Activated CD4-positive, alpha-beta T cell treated with anti-CD3 and anti-CD28 coated beads for 48 hours (primary cell): Measurements from ENCODE around the gene ANKDD1A.
A peak's percentile ranks its signal among the peaks of the same experiment; 100 is the strongest.

Experiments used
- DNase-seq: peaks from one replicate; pipeline ENCODE4 v3.0.0-alpha.2; 2020

Gene ANKDD1A

DNA sequence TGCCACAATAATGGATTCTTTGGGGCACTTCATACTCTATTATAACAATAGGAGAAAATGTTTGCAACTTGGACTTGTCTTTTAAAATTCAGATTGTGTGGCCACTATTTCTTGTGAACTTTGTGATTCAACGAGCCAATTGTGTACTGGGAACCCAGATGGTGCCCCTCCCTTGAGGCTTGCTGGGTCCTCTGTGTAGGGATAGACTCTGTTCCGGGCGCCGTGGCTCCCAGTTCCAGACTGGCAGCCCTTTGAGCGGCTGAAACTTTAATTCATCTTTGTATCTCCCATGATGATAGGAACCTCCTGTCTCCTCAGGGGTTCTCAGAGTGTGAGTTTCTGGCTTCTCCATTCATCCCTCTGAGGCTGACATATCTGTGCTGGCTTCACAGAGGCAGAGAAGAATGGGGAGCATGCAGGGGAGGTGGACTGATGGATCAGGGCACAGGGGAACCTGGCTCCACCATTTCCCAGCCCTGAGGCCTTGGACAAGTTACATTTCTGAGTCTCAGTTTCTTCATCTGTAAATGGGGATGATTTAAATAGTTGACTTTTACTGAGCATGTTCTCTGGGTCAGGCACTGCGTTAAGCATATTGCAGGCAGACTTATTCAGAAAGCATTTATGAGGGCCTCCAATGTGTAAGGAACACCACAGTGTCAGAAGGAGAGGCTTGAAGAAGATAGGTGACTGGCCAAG is 15.2 kb upstream of the ANKDD1A start:
- no peak for DNase-seq

DNA sequence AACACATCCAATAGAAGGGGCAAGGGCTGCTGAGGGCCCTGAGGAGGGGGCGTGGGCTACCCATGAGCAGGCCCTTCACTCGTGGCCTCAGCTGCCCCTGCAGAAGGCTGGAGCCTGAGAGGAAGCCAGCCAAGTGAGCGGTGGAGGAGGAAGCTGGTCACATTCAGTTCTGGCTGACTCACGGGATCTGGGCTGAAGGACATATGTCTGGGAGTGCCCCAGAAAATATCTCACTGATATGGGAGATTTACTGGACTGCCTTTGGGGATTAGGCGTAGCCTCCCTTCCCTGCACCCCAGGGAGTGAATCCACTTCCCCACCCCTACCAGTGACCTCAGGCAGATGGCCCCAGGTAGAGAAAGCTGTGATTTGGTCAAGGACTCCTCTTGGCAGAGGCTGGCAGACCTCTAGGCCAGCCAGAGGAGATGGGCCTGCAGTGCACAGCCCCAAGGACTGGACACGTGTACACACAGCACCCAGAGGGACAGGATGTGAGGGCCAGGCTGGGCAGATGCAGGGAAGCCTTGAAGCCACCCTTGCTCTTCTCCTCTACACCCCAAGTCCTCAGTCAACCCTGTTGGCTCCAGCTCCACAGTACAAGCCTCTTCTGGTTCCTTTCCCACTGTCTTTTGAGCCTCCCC is 14.2 kb upstream of the ANKDD1A start:
- DNase-seq = no peak

DNA sequence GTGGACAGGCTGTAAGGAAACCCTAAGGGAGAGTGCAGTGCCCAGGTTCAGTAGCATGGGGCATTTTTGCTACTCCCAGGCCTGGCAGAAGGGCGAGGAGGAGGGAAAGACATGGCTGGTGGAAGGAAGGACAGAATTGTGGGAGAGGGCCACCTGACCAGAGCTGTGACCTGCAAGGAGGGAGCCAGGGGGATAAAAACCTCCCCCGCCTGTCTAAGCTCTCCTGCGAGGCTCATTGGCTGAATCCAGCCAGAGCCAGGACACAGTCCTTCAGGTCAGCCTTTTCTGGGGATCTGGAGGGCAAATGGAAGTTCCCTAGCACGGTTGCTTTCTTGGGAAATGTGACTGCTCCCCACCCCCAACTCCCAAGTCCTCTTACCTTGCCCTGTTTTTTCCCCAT is 13.3 kb upstream of the ANKDD1A start:
- DNase-seq = no peak

DNA sequence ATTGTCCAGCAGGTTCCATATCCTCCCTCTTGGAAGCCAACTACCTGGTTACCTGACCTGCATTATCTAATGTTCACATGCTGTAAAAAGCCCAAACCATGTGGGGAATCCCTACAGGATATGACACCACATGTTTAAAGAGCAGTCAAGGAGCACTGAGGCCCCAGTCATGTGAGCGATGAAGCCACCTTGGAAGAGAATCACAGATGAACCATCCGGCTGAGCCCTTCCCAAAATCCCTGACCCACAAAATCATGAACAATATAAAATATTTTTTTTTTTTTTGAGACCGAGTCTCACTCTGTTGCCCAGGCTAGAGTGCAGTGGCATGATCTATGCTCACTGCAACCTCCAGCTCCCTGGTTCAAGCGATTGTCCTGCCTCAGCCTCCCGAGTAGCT is 10.6 kb upstream of the ANKDD1A start:
- no peak for DNase-seq

DNA sequence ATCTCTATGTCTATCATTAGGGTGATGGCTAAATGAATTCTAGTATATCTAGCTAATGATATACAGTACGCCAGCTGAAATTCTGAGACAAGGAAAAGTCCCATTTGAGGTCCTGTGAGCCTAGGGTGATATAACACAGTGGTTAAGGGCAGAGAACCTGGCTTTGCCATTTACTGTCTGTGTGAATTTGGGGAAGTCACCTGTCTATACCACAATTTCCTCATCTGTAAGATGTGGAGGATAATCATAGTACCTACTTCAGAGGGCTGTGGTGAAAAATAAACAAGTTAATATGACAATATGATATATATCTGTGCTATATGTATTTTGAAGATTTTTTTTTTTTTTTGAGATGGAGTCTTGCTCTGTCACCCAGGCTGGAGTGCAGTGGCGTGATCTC is 9.8 kb upstream of the ANKDD1A start:
- DNase-seq = no peak

DNA sequence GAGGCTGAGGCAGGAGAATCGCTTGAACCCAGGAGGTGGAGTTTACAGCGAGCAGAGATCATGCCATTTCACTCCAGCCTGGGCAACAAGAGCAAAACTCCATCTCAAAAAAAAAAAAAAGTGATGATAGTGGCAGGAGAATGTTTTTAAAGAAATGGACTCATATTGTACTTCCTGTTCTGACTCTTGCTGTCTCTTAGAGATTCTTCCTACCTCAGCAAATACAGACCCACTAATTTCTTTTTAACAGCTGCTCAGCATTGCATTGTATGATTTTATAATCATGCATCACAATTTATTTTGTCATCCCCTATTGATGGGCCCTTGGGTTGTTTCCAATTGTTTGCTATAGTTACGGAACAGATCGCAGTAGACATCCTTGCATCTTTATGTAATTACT is 8.8 kb upstream of the ANKDD1A start:
- DNase-seq = no peak

DNA sequence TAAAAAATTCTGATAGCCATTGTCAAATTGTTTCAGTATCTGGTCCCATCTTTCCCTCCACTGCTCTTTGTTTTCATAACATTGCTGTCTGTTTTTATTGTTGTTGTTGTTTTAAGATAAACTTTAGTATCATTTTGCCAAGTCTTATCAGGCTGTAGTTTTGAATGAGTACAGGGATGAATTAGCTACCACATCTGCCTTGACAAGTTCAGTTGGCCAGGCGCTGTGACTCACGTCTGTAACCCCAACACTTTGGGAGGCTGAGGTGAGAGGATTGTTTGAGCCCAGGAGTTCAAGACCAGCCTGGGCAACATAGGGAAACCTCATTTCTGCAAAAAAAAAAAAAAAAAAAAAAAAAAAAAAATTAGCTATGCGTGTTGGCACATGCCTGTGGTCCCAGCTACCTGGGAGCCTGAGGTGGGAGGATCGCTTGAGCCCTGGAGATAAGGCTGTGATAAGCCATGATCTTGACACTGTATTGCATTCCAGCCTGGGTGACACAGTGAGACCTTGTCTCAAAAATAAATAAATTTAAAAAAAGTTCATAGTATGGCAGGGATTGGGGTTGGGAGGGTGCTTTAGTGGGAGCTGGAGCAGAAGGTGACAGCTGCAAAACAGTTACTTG is 8.3 kb upstream of the ANKDD1A start:
- DNase-seq = no peak

DNA sequence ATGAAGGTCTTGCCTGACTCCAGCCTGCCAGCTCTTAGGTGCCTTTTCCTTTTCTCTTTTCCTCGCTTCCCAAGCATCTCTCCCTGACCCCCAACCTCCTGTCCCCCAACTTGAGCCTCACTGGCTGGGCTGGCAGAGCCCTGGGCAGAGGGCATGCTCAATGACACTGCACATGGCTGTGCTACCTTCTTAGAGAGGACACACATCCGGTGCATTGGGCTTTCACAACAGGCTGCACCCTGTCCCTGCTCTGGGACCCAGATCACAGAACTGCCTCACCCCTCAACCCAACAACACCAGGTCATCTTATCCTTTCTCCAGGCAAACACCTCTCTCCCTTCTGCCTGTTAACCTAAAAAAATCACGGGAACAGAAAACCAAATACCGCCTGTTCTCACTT is 7.5 kb upstream of the ANKDD1A start:
- no peak for DNase-seq

DNA sequence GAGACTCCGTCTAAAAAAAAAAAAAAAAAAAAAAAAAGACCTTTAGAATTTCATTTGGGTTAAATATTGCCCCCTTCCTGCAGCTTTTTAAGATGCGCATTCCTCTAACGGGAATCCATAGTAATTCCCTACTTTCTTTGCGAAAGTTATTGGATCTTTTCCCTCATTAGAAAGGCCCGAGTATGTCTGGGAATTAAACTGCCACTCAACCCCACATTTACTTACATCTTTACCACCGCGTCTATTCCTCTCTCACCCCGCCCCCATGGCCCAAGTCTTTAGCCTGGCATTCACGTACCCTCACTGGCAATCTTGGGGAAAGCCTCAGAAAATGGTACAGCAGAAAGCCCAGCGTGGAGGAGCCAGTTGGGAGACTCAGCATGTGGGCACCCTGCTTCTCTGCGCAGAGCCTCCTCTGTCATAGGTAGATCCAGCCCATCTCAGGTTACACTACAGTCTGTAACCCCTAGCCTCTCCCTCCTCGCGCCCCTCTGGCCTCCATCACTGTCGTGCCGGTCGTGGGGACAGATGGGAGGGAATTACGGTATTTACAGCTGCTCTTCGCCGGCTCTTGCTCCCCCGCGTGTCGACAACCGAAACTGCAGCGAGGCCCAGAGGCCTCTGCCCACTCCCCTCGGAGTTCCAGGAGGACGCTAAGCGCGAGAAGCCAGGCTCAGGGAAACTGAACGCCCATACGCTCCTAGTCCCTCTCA is 6.4 kb upstream of the ANKDD1A start:
- DNase-seq = peak; percentile 87

DNA sequence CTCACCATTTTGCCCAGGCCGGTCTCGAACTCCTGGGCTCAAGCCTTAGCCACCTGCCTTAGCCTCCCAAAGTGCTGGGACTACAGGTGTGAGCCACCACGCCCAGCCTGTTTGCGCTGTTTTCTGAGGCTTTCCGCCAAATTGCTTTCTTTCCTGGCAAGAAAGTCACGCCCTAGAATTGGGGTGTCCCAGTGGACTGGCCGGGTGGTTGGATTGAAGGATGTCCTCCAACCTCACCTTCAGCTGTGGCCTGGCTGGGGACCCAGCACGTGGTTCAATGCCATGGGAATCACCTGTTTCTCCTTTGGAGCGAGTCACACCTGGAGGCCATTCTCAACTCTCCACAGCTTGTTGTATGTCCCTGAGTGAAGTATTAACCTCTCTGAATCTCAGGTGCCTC is 5.8 kb upstream of the ANKDD1A start:
- no peak for DNase-seq

DNA sequence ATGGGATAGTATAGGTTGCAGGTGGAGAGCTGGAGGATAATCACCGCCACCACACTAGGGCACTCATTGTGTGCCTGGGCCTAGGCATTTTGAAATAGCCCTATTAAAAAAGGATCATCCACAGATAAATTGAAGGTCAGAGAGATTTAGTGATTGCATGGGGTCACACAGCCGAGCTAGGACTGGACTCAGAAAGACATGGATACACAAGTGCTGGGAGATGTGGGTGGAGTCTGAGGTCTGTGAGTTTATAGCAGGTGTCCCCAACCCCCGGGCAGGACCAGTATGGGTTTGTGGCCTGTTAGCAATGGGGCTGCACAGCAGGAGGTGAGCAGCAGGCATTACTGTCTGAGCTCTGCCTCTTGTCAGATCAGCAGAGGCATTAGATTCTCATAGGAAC is 5.3 kb upstream of the ANKDD1A start:
- DNase-seq = no peak

DNA sequence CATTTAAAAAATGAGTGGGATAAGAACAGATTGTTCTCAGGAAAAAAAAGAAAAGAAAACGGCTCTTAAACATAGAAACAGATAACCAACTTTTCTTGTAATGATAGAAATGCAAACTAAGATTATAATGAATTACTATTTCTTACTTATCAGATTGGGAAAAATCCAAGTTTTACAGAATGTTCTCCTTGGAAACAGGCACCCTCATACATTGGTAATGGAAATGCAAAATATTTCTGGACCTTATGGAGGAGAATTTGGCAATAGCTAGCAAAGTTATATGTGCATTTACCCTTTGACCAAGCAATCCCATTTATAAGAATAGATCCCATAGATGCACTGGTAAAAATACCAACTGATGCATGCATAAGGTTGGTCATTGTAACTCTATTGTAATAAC is 3.7 kb upstream of the ANKDD1A start:
- DNase-seq = no peak

DNA sequence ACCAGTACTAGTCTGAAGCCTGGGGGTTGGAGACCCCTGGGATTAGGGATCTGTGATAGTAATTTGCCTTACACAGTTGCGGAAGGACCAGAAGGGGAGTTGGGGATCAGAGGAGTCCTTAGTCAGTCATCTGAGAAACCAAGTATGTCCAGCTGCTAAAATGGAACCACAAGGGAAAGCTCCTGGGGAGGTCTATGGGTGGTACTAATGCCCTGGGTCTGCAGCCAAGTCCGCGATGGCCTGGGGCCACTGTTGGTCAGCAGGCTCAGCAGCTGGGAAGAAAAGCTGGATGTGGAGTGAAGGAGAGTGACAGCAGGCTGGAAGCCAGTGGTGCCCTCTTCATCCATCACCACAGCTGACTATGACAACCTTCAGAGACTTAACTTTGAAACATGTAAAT is 2.2 kb upstream of the ANKDD1A start:
- DNase-seq = no peak

DNA sequence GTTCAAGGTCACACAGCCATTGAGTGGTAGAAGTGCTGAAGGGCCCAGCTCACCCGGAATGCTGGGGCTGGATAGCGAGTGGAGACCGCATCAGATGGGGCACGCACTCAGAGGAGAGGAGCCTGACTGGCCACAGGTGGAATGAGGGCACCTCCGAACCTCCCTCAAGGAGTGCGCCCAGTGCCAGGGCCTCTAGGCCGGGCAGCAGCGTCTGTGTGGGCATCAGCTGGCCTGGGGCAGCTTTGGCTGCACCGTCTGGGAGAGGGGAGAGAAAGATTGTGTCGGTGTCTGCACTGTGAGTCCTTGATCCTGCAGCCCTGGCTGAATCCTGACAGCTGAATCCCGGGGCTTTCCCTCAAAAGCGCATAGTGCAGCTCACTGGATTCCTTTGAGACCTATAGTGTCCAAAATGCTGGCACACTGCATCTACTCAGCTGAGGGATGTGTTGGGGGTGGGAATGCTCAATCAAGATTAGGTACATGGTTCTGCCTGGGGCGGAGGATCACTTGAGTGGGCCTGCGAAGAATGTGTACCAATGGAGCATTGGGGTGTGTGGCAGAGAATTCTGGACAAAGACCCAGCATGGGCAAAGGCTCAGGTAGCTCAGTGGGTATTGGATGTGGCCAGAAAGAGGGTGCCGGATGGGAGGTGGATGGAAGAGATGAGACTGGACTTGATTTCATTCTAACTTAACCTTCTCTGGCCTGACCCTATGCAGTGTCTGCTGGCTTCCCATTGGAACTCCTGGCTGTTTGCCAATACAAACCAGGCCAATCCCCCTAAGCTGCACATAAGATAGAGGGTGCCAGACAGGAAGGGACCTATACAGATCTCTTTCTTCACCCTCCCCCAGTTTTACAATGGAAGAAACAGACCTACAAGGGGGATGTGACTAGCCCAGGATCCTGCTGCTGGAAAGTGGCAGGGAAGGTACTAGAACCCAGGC is 950 bp downstream of the ANKDD1A start:
- no peak for DNase-seq

DNA sequence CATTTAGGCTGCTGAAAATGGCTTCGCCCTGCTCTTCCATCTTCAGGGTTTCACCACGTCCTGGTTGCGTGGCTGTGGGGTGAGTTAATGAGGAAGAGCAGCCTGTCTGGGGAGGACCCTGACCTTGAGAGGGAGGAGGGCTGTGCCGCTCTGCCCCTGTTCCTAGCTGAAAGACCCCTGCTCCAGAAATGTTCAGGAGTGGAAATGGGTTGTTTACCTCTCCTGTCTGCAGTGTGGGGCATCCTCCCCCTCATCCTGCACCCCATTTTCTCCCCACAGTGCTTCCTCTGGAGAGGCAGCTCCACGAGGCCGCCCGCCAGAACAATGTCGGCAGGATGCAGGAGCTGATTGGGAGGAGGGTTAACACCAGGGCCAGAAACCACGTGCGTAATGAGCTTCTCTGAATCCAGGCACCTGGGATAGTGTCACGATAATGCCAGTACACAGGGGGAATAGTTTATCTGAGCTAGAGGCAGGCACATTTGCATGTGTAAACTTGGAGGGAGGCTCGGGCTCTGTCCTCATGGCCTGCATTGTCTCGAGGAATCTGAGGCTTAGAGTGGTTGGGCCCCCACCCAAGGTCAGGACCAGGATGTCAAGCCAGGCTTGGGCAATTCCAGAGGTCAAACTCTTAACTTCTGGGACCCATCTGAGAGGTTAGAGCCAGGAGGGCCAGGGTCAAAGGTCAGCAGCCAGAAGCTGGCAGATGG is 4.0 kb downstream of the ANKDD1A start:
- no peak for DNase-seq

DNA sequence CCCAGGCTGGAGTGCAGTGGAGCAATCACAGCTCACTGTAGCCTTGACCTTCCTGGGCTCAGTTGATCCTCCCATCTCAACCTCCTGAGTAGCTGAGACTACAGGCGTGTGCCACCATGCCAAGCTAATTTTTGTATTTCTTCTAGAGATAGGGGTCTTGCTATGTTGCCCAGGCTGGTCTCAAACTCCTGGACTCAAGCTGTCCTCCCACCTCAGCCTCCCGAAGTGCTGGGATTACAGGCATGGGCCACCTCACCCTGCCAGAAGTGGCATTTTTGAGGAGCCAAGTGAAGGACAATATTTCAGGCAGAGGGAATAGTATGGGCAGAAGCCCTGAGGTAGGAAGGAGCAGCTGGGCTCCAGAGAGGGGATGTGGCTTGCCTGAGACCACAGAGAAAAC is 4.7 kb downstream of the ANKDD1A start:
- no peak for DNase-seq

DNA sequence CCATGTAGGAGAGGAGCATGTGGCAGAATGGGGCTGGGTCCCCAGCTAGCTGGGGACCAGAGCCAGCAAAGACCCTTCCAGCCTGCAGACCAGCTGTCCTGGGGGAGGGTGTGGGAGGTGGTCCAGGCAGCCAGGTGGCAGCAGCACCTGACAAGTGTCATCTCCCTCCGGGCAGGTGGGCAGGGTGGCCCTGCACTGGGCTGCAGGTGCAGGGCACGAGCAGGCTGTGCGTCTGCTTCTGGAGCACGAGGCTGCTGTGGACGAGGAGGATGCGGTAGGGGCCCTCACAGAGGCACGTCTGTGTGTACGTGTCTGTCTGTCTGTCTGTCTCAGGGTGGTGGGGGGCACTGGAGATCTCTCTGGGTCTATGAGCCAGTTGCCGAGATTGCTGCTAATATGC is 5.5 kb downstream of the ANKDD1A start:
- no peak for DNase-seq

DNA sequence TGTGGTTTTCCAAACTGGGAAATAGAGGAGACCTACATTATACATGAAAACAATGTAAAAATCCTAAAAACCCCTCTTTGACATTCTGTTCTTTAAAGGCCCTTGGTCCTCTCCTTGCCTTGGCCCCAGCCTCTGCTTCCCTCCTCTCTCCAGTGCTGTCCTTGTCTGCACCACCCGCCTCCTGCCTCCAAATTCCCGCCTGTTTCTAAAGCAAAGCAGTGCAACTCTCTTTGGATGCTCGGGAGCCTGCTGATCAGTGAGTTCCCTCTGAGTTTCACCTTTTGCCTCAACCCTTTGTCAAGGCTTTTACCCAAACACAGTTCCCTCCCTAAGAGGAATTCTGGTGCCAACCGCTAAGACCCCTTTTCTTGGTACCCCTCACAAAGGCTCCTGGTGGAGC is 8.0 kb downstream of the ANKDD1A start:
- no peak for DNase-seq

DNA sequence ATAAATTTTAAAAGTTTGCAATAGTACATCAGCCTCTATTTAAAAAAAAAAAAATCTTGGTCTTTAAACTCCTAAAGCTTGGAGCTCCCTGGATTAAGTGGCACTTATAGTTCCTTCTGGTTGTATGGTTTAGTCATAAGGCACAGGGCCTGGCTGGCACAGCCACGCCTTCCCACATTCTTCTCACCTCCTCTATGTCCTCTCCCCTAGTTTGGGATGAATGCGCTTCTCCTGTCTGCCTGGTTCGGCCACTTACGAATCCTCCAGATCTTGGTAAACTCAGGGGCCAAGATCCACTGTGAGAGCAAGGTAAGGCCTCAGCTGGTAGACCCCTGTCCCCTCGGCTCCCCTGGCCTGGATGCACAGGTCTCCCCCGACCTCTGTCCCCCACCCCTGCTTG is 10.0 kb downstream of the ANKDD1A start:
- DNase-seq = no peak

DNA sequence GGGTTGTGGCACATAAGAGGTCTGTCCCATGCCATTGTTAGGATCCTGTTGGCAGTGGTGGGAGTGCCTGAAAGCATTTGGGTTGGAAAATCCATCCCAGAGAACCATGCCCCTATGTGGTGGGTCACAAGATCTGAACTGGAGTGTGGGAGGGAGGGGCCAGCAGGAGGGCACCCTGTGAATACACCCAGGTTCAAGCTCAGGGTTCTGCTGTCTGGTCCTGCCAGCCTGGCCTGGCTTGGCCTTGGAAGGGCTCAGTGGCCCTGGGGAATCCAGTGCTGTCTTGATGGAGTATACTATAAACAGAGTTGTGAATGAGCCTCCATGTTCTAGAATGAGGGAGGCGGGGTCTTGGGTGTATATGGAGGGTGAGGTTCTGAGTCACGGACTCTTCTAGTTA is 11.8 kb downstream of the ANKDD1A start:
- DNase-seq = no peak

DNA sequence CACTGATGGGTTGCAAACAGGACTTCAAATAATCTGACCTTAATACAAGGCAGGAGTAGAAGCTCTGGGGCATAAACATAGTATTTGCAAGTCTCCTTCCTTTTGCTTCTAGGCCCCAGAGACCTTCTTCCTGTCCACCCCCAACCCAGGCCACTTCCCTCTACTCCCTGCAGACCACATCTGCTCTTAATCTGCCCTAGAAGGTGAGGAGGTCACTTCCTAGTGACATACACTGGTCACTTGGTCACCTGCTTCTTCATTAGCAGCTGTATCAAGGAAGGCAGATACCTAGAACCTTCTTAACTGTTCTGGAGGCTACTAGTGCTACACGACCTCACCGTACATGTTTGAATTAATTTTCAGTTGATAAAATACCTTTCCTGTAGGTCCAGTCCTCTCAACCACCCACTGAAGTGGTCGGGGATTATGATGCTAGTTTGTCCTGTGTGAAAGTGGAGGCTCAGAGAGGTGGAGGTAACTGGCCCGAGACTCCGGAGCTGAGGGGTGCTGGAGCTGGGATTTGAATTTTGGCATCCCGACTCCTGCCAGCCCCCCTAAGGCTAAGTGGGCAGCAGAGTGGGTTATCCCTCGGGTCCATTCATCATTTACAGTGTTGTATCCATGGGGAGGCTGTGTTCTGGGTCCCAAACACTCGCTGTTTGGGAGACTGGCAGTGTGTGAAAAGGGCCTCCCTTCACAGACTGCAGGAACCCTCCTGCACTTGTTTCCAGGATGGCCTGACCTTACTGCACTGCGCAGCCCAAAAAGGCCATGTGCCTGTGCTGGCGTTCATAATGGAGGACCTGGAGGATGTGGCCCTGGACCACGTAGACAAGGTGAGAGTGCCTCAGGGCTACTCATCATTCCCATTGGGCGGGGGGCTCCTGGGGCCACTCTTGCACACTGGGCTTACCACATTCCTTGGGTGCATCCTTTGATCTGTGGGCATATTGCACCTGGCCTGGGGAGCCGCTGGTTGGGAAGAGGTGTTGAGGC is 13.9 kb downstream of the ANKDD1A start:
- DNase-seq = no peak
